CD4-positive, alpha-beta T cell (primary cell): Measurements from ENCODE around the gene ELFN2. TPM values are rescaled to one million over a fixed set of nuclear protein-coding genes. Genes with fewer than 3 reads are reported as not detected.

ENCODE experiments used
- ATAC-seq: fragments of 200-7000 bp; cut with Tn5 transposase; one replicate; pipeline ENCODE4 v1.10.0; 2022; ENCODE audit warnings: mild to moderate bottlenecking; ENCODE audit not compliant: poor library complexity
- CTCF ChIA-PET: fragments of 350-600 bp; sonication (Branson Sonifier 250); formaldehyde crosslinking; loops from one replicate; lab custom pipeline; 2021; ENCODE audit warnings: antibody characterized with exemption, inconsistent platforms; lab: Charles Lee
- POLR2A ChIA-PET: fragments of 350-600 bp; sonication (Branson Sonifier 250); formaldehyde crosslinking; loops from one replicate; lab custom pipeline; 2021; ENCODE audit warnings: antibody characterized with exemption, inconsistent platforms; lab: Charles Lee
- DNase-seq, 14 experiments: peaks; one replicate each; pipeline ENCODE4 v3.0.0-alpha.2; 2013 to 2020; ENCODE audit warnings: mixed read lengths in 2 of 14
- H3K27ac ChIP-seq, 2 donors: one replicate each; pipeline versions ENCODE4 v1.5.1 to v1.7.0; 2013; ENCODE audit warnings: low read length in 2 of 2, low read depth in 1 of 2, mild to moderate bottlenecking in 1 of 2
- H3K27me3 ChIP-seq, 2 experiments: 1 replicate in 1 of 2; 2 replicates in 1 of 2; pipeline versions ENCODE4 v1.6.1 to v1.7.0; 2013; ENCODE audit warnings: low read length in 2 of 2, control low read depth in 1 of 2, mild to moderate bottlenecking in 1 of 2, moderate library complexity in 1 of 2; ENCODE audit not compliant: insufficient read depth in 2 of 2, control insufficient read depth in 1 of 2
- H3K36me3 ChIP-seq: one replicate; pipeline ENCODE4 v1.6.1; 2013; ENCODE audit warnings: low read length, control low read depth; ENCODE audit not compliant: insufficient read depth
- H3K4me1 ChIP-seq: one replicate; pipeline ENCODE4 v1.6.1; 2013; ENCODE audit warnings: low read length, control low read depth; ENCODE audit not compliant: insufficient read depth
- H3K4me3 ChIP-seq: one replicate; pipeline ENCODE4 v1.5.1; 2013; ENCODE audit warnings: mild to moderate bottlenecking, low read length, moderate library complexity
- H3K9me3 ChIP-seq, 2 experiments: 1 replicate in 1 of 2; 2 replicates in 1 of 2; pipeline versions ENCODE4 v1.6.1 to v1.7.0; 2013; ENCODE audit warnings: low read length in 2 of 2, mild to moderate bottlenecking in 2 of 2, control low read depth in 1 of 2, moderate library complexity in 1 of 2; ENCODE audit not compliant: control insufficient read depth in 1 of 2, insufficient read depth in 1 of 2
- H3K27ac Mint-ChIP-seq: one replicate; pipeline ENCODE4 v1.8.0; 2020; ENCODE audit warnings: mixed read lengths
- H3K27me3 Mint-ChIP-seq: one replicate; pipeline ENCODE4 v1.8.0; 2021; ENCODE audit warnings: mixed read lengths
- H3K36me3 Mint-ChIP-seq: one replicate; pipeline ENCODE4 v1.8.0; 2021; ENCODE audit warnings: low read depth, mixed read lengths
- H3K4me1 Mint-ChIP-seq: one replicate; pipeline ENCODE4 v1.8.0; 2021; ENCODE audit warnings: low read depth, mixed read lengths
- H3K4me3 Mint-ChIP-seq: one replicate; pipeline ENCODE4 v1.8.0; 2020; ENCODE audit warnings: mild to moderate bottlenecking, mixed read lengths
- H3K9me3 Mint-ChIP-seq: one replicate; pipeline ENCODE4 v1.8.0; 2020; ENCODE audit warnings: mixed read lengths
- intact Hi-C, 2 experiments: fragments of 100-400 bp; cut with DNase I in 1 of 2; cut with micrococcal nuclease in 1 of 2; formaldehyde crosslinking; loops; one replicate each; pipeline versions ENCODE4 v1.15.1 to v1.9.0; 2023 to 2025; cut with DNase I, micrococcal nuclease
- total RNA-seq, 174 experiments: library from RNA in 2 of 174; stranded (reverse) in 2 of 174; gene quantifications; one replicate each; pipeline ENCODE4 v1.2.3 and lab custom pipeline; 2021 to 2026
- TF ChIP-seq, protein P1 (sequence below): fragments of 200-600 bp; IDR thresholded peaks from one replicate; pipeline ENCODE4 v1.8.0; 2022; ENCODE audit warnings: antibody characterized with exemption, mild to moderate bottlenecking

ELFN2 gene
- total RNA-seq, 2 experiments from 2014 or later, result 0.05 to 0.20 TPM

DNA sequence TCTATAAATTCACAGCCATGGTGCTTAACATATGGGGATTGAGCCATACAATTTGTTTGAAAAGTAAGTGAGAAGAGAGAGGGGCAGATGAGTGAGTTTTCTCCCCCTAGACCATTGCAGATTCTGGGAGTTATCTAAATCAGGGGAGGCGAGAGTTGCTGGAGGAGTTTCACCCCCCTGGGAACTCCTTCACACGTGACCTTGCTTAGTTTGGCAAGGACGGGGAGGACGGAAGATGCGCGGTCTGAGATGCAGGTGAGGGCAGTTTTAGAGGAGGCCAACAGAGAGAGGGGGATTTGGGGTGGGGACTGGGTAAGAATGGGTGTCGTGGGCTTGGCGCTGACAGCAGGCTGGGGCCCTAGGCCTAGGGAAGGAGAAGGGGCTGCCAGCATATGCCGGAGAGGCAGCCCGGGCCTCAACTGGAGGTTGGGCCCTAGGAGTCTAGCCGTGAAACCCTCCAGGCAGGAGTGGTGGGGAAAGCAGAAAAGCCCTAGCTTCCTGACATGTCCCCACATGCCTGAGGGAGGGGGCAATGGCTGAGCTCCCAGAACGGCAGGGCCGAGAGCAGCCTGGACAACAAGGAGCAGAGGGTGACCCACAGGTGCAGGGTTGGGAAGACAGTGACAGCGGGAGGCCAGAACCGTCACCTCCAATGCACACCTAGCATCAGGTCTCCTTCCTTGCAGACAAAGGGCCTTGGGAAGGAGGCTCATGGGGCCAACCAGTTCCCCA is 63.9 kb downstream of the ELFN2 start:
- H3K36me3 Mint-ChIP-seq, result no peaks in the 10 kb centered on the region
- no peaks in the 10 kb centered on the region for H3K9me3 Mint-ChIP-seq
- Histone ChIP-seq H3K4me1 (no peaks in the 10 kb centered on the region), H3K27ac (no peak overlapping the region), H3K36me3 (no peaks in the 10 kb centered on the region), H3K4me3 (no peak overlapping the region), H3K9me3 (no peaks in the 10 kb centered on the region), H3K27me3 (no peaks in the 10 kb centered on the region)
- no peaks in the 10 kb centered on the region for H3K4me1 Mint-ChIP-seq
- POLR2A ChIA-PET, result no interaction called here
- H3K27me3 Mint-ChIP-seq, result no peaks in the 10 kb centered on the region
- intact Hi-C loops, result no loop called here
- no peak overlapping the region for H3K27ac Mint-ChIP-seq
- CTCF ChIA-PET, result no interaction called here
- no peak overlapping the region for H3K4me3 Mint-ChIP-seq
- ATAC-seq, result no peak
- TF ChIP-seq, protein P1, sequence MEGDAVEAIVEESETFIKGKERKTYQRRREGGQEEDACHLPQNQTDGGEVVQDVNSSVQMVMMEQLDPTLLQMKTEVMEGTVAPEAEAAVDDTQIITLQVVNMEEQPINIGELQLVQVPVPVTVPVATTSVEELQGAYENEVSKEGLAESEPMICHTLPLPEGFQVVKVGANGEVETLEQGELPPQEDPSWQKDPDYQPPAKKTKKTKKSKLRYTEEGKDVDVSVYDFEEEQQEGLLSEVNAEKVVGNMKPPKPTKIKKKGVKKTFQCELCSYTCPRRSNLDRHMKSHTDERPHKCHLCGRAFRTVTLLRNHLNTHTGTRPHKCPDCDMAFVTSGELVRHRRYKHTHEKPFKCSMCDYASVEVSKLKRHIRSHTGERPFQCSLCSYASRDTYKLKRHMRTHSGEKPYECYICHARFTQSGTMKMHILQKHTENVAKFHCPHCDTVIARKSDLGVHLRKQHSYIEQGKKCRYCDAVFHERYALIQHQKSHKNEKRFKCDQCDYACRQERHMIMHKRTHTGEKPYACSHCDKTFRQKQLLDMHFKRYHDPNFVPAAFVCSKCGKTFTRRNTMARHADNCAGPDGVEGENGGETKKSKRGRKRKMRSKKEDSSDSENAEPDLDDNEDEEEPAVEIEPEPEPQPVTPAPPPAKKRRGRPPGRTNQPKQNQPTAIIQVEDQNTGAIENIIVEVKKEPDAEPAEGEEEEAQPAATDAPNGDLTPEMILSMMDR, result no peak
- DNase-seq, result no peak

DNA sequence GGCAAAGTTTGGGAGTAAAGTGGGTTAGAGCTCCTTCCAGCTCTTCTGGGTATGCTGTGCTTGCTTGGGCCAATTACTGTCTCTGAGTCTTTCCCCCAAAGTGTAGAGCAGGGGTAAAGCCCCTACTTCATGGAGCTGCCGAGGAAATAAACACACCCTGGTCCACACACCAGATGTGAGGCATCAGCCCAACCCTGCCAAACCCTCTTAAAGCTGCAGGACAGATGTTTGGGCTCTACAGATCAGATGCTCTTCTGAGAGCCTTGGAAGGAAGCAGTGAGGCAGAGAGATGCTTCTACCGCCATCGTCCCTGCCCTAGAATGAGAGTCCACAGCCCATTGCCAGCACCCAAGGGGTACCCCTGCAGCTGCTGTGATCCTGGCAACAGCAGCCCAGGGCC is 64.7 kb downstream of the ELFN2 start:
- no peaks in the 10 kb centered on the region for H3K27me3 Mint-ChIP-seq
- no peaks in the 10 kb centered on the region for H3K36me3 ChIP-seq
- H3K9me3 ChIP-seq, result no peaks in the 10 kb centered on the region
- ChIA-PET CTCF (no interaction called here), POLR2A (no interaction called here)
- H3K27me3 ChIP-seq, result no peaks in the 10 kb centered on the region
- DNase-seq (no peak), ATAC-seq (no peak)
- H3K4me1 Mint-ChIP-seq, result no peaks in the 10 kb centered on the region
- H3K4me1 ChIP-seq, result no peaks in the 10 kb centered on the region
- intact Hi-C loops, result no loop called here
- no peak overlapping the region for H3K27ac Mint-ChIP-seq
- no peak overlapping the region for H3K4me3 Mint-ChIP-seq
- H3K4me3 ChIP-seq, result no peak overlapping the region
- TF ChIP-seq, protein P1, result no peak
- H3K9me3 Mint-ChIP-seq, result no peaks in the 10 kb centered on the region
- H3K27ac ChIP-seq, result no peak overlapping the region
- H3K36me3 Mint-ChIP-seq, result no peaks in the 10 kb centered on the region

DNA sequence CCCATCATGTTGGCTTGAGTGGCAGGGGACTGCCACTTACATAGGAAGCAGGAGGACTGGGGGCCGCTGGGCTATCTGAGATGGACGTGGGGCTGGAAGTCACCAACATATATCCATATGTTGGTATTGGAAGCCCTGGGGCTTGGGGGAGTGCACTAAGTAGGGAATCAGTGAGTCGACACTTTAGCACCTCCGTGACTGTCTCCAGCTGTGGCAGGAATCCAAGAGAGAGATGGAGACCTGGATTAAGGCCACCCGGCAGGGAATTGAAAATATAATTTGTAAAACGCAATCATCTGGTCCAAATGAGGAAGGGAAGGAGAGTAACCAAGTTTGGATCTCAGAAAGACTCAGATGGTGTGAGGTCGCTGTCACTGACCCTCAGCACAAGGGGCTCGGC is 68.4 kb downstream of the ELFN2 start:
- ChIA-PET POLR2A (no interaction called here), CTCF (no interaction called here)

More for the DNA sequence above, 68.4 kb downstream of the ELFN2 start:
- H3K36me3 ChIP-seq, result no peaks in the 10 kb centered on the region
- Mint-ChIP-seq H3K27ac (no peak overlapping the region), H3K9me3 (no peaks in the 10 kb centered on the region), H3K4me1 (no peaks in the 10 kb centered on the region), H3K27me3 (no peaks in the 10 kb centered on the region), H3K4me3 (no peak overlapping the region), H3K36me3 (no peaks in the 10 kb centered on the region)
- no peaks in the 10 kb centered on the region for H3K27me3 ChIP-seq
- intact Hi-C loops, result no loop called here
- no peaks in the 10 kb centered on the region for H3K4me1 ChIP-seq
- no peaks in the 10 kb centered on the region for H3K9me3 ChIP-seq
- TF ChIP-seq, protein P1, result no peak
- DNase-seq, result no peak
- no peak overlapping the region for H3K27ac ChIP-seq
- no peak for ATAC-seq
- no peak overlapping the region for H3K4me3 ChIP-seq
